Activated CD4-positive, alpha-beta T cell treated with anti-CD3 and anti-CD28 coated beads, Interleukin-2, amount 50 U/mL, for 1 hour (primary cell): ENCODE results near the gene IDNK.

ENCODE experiments used
- DNase-seq: peaks from one replicate; pipeline ENCODE4 v3.0.0-alpha.2; 2020

Gene IDNK

DNA sequence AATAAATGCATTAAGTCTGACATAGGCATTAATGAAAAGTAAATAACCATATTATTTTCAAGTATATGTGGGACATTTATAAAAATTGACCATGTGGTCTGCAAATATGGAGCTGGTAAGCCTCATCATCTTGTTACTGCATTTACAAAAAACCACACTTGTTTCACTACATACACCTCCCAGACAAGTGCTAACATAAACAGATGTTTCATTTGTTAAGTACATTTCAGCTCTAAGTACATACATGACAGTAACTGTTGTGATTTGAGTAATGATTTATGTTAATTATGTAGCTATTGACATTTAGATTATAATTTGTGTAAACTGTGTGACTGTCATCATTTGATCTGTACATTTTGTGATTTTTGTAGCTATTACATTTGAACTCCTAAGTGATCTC, 13.9 kb downstream of the IDNK start:
- no peak for DNase-seq

DNA sequence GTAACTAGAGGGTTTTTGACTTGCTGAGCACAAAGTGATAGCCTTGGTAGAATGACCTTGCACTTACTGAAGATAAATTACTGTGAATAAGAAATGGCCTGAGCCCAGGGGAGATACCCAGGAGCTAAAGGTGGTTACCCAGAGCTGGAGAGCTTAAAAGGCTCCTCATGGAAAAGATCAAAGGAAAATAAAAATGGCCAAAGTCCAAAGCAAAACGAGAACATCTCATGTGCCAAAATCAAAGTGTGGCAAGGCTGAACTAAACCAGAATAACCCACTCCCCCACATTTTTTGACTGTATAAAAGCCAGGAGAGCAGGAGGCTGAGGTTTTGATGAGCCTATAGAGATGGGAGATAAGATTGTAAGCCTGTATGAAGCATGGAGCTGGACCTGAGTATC, 14.4 kb downstream of the IDNK start:
- DNase-seq = no peak

DNA sequence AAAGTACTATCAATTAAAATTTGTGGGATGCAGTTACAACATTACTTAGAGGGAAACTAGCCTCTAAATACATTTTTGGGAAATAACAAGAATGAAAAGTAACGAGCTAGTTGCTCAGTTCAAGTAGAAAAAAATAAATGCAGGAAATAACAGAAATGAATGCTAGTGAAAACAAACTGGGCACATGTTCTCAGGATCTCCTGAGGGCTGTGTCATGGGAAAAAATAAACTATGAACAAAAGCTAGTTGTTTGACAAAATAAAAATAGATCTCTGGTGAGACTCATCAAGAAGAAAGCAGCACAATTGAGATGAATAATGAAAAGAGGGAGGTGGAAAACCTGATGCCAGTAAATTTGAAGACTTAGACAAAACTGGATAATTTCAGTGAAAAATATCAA, 16.3 kb downstream of the IDNK start:
- DNase-seq = no peak

DNA sequence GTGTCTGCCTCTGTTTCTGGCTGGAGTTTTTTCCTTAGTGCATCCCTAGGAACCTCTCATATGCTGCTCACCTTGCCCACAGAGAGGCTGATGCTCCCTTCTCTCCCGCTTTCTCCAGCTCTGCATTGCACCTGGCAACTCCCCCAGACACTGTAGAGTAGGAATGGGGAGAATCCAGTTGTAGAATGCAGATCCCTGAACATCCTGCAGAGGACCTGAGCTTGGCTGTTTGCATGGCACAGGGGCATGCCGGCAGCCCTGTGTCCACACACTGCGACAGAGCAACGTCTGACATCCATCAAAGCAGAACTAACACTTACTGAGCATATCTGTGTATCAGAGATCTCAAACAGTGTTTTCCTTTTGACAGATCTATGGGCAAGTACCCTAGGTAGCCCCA, 19.9 kb downstream of the IDNK start:
- no peak for DNase-seq

DNA sequence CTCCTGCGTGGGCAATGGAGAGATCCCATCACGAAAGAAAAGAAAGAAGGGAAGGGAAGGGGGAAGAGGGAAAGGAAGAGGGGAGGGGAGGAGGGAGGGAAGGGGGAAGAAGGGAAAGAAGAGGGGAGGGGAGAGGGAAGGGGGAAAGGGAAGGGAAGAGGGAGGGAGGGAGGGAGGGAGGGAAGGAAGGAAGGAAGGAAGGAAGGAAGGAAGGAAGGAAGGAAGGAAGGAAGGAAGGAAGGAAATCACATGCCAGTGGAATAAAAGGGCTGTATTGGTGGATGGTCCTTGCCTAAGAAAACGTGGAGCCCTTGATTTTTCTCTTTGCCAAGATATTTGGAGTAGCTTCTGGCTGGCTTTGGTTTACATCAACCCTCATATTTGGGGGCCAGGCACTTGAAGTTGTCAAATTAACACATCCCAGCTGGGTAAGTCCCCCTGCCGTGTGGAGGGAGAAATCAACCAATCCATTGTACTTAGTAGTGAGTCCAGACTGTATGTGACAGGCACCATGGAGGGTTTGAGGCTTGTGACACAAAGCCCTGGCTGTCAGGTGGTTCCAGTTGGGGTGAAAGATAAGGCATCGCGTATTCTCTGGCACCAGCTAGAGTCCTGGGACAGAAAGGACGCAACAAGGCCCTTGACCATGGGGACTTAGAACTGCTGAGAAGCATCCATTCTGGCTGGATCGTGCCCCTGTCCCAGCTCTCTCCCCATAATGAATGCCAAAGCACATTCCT, 23.7 kb downstream of the IDNK start:
- DNase-seq = no peak

DNA sequence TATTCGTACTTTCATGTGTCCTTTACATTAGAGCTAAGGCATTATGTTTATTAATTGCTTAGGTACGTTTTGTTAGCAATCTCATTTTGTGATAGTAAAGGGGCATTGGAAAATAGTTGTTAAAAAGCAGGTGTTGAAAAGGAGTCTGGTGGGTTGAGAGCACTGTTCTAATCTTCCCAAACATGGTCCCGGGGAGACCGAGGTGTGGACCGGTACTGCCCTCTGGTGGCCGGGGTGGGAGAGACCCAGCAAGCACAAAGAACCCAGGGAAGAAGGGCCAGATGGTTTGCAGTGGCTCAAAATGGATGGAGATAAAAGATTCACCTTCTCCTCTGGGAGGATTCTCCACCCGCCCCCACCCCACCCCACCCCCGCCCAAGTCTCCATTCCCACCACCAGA, 26.1 kb downstream of the IDNK start:
- DNase-seq = peak; percentile 80

DNA sequence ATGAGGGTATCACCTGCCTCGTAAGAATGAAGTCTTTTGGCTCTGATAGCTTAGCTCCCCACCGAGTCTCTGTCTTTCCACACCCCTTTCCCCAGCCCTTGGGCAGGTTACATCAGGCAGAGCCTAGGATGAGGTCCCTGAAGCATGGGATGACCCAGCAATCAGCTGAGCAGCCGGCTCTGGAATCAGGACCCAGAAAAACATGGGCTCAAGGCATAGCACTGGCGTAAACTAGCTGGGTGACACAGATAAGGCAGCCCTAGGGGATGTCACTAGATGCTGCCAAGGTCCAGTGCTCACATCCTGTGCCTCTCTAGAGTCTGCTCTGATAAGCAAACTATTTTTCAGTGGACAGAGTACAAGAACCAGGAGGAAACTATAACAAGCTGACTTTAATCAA, 26.6 kb downstream of the IDNK start:
- DNase-seq = no peak

DNA sequence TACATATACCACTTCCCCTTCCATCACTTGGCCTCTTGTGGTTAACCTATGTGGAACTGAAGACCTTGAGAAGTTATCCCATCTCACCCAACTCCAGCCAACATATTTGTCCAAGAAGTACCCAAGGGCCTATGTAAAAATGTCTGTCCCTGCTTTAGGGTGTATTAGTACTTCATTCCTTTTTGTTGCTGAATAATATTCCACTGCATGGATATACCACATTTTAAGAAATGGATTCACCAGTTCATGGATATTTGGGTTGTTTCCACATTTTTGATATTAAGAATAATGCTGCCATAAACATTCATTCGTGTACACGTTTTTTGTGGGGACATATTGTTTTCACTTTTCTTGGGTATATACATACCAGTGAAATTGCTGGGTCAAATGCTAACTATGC, 28.6 kb downstream of the IDNK start:
- no peak for DNase-seq

DNA sequence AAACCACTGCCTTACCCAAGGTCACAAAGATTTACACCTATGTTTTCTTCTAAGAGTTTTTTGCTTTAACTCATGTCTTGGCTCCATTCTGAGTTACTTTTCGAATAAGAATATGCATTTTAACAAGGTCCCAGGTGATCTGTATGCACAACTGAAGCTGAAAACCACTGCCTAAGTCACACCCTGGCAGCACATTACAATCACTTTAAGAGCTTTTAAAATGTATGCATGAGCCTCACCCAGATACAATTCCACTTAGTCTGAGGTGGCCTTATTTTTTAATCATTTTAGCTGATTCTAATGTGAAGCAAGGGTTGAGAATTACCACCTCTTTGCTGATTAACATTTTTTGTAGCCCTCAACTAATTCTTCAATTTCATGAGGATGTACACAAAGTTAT, 29.5 kb downstream of the IDNK start:
- no peak for DNase-seq

DNA sequence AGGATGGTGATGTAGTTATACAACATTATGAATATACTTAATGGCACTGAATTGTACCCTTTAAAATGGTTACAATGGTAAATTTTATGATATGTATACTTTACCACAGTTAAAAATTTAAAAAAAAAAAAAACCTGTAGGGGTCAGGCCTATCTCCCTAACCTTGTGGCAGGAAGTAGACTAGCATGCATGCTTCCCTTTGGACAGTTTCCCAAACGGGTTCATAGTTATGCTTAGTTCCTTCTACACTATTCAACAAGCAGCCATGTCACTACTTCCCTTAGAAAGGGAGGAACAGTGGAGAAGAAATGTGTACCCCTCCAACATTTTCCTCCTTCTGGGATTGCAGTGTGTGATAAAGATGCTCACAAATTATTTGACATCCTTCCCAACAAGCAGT, 32.5 kb downstream of the IDNK start:
- no peak for DNase-seq

DNA sequence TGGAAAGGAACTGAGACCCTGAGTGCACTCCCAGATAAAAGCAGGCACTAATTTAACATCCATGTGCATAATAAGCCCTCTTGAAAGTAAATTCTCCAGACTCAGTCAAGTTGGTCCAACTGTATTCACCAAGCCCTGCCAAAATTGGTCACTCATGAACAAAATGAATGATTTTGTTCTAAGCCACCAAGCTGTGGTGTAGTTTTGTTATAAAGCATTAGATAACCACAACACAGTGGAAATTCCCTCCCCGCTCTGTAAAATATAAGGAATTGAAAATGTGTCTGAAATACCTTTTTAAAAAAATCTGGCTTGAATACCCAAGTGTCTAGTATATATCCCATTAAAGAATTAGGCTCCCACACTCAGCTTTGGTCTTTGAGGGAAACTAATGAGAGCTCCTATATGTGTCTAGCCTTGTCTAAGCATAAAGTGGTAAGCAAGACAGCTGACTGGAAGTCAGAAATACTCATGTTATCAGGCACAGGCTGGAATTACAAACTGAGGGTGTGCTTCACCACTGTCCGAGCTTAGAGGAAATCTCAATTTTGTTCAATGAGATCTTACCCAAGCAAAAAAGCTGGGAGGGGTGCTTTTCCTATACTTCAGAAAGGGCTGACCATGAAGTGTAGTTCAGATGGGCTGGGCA, 33.2 kb downstream of the IDNK start:
- DNase-seq = no peak

DNA sequence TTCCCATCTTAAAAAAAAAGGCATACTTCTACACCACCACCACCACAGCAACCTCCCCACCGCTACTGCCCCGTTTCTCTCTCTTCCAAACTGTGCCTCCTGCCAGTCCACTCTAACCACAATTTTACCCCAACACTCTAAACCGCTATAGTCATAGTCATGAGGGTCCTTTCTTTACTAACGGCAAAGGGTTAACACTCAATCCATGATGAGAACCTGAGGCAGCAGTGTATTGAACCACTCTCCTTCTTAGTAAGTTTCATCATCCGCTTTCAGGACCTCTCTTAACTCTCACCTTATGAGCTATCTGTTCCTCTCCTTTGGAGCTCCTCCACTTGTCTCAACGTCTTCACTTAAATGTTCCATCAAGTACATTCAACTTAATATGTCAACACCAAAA, 34.0 kb downstream of the IDNK start:
- no peak for DNase-seq

DNA sequence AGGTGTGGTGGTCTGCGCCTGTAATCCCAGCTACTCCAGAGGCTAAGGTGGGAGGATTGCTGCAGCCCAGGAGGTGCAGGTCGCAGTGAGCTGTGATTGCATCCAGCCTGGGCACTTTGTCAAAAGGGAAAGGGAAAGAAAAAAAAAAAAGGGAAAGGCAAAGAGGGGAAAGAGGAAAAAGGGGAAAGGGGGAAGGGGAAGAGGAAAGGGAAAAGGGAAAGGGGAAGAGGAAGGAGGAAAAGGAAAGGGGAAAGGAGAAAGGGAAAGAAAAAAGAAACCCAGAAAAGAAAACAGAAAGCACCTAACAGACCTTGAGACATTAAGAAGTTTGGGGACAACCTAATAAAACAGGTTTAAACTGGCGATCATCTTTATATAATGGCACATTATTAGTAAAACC, 40.0 kb downstream of the IDNK start:
- no peak for DNase-seq

DNA sequence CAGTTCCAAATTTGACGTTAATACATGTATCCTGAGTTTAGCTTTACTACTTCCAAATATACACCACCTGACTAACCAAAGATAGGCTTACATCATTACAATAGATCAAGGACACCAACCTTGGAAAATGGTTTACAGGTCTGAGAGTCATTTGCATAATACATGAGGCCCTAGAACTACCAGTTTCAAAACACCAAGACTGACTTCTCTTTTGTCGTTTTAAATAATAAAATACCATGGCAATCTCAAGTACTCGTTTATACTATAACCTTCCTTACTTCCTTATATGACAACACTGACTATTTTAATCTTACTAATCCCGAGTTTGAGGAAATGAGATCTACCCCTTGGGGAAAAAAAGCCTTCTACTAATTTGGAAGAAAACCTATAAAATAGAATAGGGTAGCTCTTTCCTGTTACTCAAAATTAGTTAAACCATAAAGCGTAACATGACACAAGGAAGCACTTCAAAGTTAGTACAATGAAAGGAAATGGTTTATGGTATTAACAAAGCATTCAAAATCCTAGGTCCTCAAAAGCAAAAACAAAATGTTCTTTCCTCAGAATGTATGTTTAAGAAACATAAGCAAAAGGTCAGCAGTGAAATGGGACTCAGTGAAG, 42.7 kb downstream of the IDNK start:
- DNase-seq = no peak

DNA sequence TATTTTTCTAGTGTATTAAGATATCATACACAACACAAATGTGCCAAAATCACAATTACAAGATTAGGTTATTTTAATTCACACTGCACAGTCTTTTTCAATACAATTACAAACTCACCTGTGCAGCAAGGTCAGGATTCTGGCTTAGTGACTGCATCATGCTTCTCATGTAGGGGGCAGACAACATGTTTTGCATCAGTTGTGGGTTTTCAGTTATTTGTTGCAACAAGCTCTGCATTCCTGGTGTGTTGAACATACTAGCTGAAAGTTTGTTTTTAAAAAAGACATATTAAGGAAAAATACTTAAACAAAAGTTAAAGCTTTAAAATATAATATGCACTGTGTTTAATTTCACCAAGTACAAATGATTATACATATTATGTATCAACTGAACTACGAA, 46.1 kb downstream of the IDNK start:
- no peak for DNase-seq

DNA sequence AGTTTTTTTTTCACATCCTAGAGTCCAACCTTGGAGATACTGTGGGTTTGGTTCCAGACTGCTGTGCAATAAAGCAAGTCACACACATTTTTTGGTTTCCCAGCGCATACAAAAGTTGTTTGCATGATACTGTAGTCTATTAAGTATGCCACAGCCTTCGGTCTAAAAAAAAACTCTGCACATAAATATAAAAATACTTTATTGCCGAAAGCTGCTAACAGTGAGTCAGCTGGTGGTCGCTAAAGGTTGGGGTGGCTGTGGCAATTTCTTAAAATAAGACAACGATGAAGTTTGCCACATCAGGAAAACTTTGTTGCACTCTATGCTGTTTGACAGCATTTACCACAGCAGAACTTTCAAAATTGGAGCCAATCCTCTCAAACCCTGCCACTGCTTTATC, 47.4 kb downstream of the IDNK start:
- DNase-seq = no peak

DNA sequence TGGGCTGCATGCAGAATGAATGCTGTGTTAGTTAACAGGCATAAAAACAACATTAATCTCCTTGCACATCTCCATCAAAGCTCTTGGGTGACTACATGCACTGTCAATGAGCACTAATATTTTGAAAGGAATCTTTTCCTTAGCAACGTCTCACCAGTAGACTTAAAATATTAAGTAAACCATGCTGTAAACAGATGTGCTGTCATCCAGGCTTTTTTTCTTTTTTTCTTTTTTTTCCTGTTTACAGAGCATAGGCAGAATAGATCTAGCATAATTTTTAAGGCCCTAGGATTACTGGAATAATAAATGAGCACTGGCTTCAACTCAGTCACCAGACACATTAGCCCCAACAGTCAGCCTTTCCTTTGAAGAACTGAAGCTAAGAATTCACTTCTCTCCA, 48.5 kb downstream of the IDNK start:
- DNase-seq = no peak

DNA sequence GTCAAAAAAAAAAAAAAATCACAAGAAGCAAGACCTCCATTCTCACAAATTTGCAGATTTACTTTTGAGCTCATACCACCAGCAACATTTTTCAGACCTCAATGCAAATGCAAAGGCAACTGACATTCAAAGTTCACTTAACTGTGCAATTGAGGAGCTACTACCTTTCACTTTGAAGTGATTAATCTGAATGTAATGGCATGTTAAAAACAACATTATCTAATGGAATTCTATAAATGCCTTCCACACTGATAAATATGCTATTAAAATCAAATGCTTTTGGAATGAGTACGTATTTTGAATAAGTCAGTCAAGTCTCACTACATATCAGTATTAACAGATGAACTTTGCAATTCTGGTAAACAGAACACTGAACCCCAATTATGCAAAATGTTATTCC, 52.5 kb downstream of the IDNK start:
- DNase-seq = no peak

DNA sequence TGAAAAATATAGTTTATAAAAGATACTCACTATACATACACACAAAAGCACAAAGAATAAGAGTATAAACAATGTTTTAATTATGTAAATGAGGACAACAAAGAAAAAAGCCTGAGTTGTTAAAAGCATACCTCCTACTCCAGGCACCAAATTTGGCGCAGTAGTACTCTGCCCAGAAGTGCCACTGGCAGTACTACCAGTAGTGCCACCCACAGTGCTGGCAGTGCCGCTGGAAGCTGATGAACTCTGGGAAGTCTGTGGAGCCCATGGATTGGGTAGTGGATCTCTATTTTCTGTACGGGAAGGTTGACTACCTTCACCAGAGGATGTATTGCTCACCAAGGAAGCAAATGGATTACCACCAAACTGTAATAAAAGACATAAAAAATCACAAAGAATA, 54.7 kb downstream of the IDNK start:
- DNase-seq = no peak

DNA sequence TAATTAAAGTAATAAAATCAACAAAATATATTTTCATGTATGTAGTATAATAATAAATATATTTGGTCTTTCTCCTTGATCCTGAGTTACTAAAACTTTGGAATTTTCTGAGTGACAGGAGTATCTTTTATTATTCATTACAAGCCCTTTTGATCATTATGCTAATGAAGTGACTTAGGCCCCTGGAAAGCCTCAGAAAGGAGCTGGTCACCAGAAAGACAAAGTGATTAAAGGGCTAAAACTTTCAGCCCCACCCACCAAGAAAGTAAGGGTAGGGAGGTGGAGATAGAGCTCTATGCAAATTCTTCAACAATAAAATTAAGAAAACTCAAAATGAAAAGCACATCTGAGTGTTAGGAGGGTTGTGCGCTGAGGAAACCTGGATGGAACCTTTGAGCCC, 57.3 kb downstream of the IDNK start:
- DNase-seq = no peak

DNA sequence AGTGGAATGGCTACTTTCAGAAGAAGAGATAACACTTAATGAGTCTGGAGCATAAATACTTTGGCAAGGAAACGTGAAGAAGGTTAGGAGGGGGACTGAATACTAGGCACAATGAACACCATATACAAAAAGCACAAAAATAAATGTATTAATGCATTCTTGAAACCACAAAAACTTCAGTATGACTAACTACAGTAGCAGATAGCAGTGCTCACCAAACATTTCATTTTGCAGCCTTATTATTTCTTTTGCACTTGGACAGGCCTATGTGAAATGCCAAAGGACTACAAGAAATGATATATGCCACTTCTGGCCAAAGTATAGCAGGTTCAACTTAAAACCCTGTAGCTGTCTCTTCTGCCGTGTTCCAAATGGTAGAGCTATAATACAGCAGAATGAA, 58.5 kb downstream of the IDNK start:
- DNase-seq = no peak

DNA sequence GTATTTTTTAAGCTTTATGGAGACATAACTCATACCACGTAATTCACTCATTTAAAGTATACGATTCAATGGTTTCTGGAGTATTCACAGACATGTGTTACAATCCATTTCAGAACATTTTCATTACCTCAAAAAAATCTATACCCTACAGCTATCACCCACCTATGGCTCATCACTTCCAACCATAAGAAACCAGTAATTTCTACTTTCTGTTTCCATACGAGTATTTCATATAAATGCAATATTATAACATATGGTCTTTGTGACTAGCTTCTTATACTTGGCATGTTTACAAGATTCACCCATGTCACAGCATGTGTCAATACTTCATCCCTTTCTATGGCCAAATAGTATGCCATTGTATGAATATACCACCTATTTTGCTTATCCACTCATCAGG, 66.0 kb downstream of the IDNK start:
- DNase-seq = no peak

DNA sequence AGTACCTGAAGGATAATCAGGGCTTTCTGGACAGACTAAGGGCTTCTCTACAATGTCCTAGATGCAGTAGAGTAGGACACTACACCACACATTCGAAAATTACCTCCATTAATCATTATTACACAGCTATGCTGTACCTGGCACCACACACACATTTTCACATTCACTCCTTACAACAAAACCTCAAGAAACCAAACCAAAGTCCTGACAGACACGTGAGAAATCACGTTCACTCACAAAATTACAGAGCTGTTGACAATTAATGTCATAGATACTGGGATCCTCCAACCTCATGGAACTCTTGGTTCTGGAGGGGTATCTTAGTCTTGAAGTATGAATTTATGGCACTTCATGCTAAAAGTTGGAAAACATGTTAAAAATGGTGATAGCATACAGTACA, 68.5 kb downstream of the IDNK start:
- DNase-seq = no peak
